CD4-positive, alpha-beta memory T cell (primary cell): ENCODE measurements around the gene ELMO1. TPM values are rescaled to one million over a fixed set of nuclear protein-coding genes. Genes with fewer than 3 reads are reported as not detected.
A peak's percentile ranks its signal among the peaks of the same experiment; 100 is the strongest.

Experiments
- CTCF ChIA-PET: fragments of 350-600 bp; sonication (Branson Sonifier 250); formaldehyde crosslinking; loops from one replicate; lab custom pipeline; 2021; ENCODE audit warnings: inconsistent platforms; ENCODE audit not compliant: partially characterized antibody; lab: Charles Lee
- POLR2A ChIA-PET: fragments of 350-600 bp; sonication (Branson Sonifier 250); formaldehyde crosslinking; loops from one replicate; lab custom pipeline; 2021; ENCODE audit not compliant: partially characterized antibody; lab: Charles Lee
- DNase-seq, 5 donors: peaks; one replicate each; pipeline versions ENCODE4 v3.0.0 to v3.0.0-alpha.2; 2020 to 2022; ENCODE audit warnings: mixed read lengths in 1 of 5
- H3K27ac ChIP-seq: one replicate; pipeline ENCODE4 v1.7.0; 2013; ENCODE audit warnings: low read depth, low read length
- H3K27me3 ChIP-seq: 2 replicates; pipeline ENCODE4 v1.7.0; 2013; ENCODE audit warnings: mild to moderate bottlenecking, low read length, moderate library complexity; ENCODE audit not compliant: insufficient read depth
- H3K36me3 ChIP-seq: 2 replicates; pipeline ENCODE4 v1.7.0; 2013; ENCODE audit warnings: mild to moderate bottlenecking, low read length, moderate library complexity; ENCODE audit not compliant: insufficient read depth
- H3K4me1 ChIP-seq: 2 replicates; pipeline ENCODE4 v1.7.0; 2013; ENCODE audit warnings: mild to moderate bottlenecking, low read length, moderate library complexity; ENCODE audit not compliant: insufficient read depth
- H3K4me3 ChIP-seq, 2 donors: one replicate each; pipeline ENCODE4 v1.7.0; 2013; ENCODE audit warnings: low read length in 2 of 2, mild to moderate bottlenecking in 1 of 2
- H3K9me3 ChIP-seq, 2 donors: one replicate each; pipeline ENCODE4 v1.7.0; 2013; ENCODE audit warnings: low read length in 2 of 2, control low read depth in 1 of 2; ENCODE audit not compliant: control insufficient read depth in 1 of 2
- H3K27ac Mint-ChIP-seq, 7 donors: one replicate each; pipeline ENCODE4 v1.8.0; 2020 to 2021; ENCODE audit warnings: mixed read lengths in 7 of 7, mild to moderate bottlenecking in 6 of 7, inconsistent platforms in 3 of 7, moderate library complexity in 3 of 7
- H3K27me3 Mint-ChIP-seq, 2 donors: one replicate each; pipeline ENCODE4 v1.8.0; 2020 to 2021; ENCODE audit warnings: mixed read lengths in 2 of 2
- H3K36me3 Mint-ChIP-seq, 2 donors: one replicate each; pipeline ENCODE4 v1.8.0; 2020 to 2021; ENCODE audit warnings: mixed read lengths in 2 of 2, inconsistent platforms in 1 of 2, mild to moderate bottlenecking in 1 of 2
- H3K4me1 Mint-ChIP-seq, 4 donors: one replicate each; pipeline ENCODE4 v1.8.0; 2020 to 2021; ENCODE audit warnings: mixed read lengths in 4 of 4, mild to moderate bottlenecking in 1 of 4
- H3K4me3 Mint-ChIP-seq, 8 donors: one replicate each; pipeline ENCODE4 v1.8.0; 2020 to 2021; ENCODE audit warnings: mixed read lengths in 8 of 8, mild to moderate bottlenecking in 7 of 8, moderate library complexity in 6 of 8, inconsistent platforms in 3 of 8
- H3K9me3 Mint-ChIP-seq, 8 donors: one replicate each; pipeline ENCODE4 v1.8.0; 2020 to 2021; ENCODE audit warnings: mixed read lengths in 8 of 8, mild to moderate bottlenecking in 5 of 8, inconsistent platforms in 3 of 8, moderate library complexity in 1 of 8
- intact Hi-C: fragments of 100-400 bp; cut with micrococcal nuclease; formaldehyde crosslinking; loops from one replicate; pipeline ENCODE4 v1.15.1; 2023
- polyA plus RNA-seq, 2 donors: library from polyadenylated mRNA; unstranded; fragments of 300-500 nt; fragmentation: Illumina TruSeq; gene quantifications; one replicate each; pipeline ENCODE4 v1.2.3, GENCODE V29; 2021
- total RNA-seq, 2 experiments: library from RNA; stranded (reverse); gene quantifications; one replicate each; pipeline ENCODE4 v1.2.3, GENCODE V29; 2021

The ELMO1 gene
- total and polyA plus RNA-seq, 4 experiments from 2014 or later, result 45.1 to 131 (median 111) TPM

DNA sequence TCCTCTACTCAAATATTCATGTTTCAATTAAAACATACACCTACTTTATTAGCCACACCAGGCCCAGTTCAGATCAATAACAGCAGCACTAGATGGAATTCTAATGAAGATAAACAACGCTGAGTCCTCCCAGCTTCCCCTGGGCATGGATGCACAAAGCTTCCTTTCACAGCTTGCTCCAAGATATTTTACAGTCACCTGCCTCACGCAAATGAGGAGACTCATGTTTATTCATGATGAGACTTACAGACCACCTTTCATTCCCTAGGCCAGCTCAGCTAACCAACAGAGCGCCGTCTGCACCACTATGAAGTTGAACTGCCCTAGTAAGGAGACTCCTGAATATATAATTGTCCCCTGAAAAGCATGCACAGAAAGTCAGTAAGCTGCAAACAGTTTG lies 441.4 kb downstream of the ELMO1 start:
- Histone ChIP-seq H3K36me3 (peaks cover 10% of the 10 kb centered on the region), H3K4me3 (no peak overlapping the region), H3K4me1 (no peaks in the 10 kb centered on the region), H3K27me3 (no peaks in the 10 kb centered on the region), H3K9me3 (no peaks in the 10 kb centered on the region), H3K27ac (no peak overlapping the region)
- H3K36me3 Mint-ChIP-seq, result peaks cover 55 to 70% of the 10 kb centered on the region in 2 donors
- peaks cover 0 to 4% (median 0%) of the 10 kb centered on the region in 8 donors for H3K9me3 Mint-ChIP-seq
- no peak for DNase-seq
- CTCF ChIA-PET, result interaction anchor here (2.5 kb wide), 1 partner anchor 20 kb away, joined by 9 read pairs; no protein-coding TSS in a partner anchor
- peak overlapping the region in 3 of 7 donors; percentile 7 to 75 (median 46) for H3K27ac Mint-ChIP-seq
- POLR2A ChIA-PET, result no interaction called here
- intact Hi-C loops, result no loop called here
- H3K4me3 Mint-ChIP-seq, result no peak overlapping the region
- H3K4me1 Mint-ChIP-seq, result peaks cover 0 to 13% (median 5%) of the 10 kb centered on the region in 4 donors
- H3K27me3 Mint-ChIP-seq, result no peaks in the 10 kb centered on the region

- Histone ChIP-seq H3K36me3 (peaks cover 5% of the 10 kb centered on the region), H3K4me3 (no peak overlapping the region), H3K4me1 (no peaks in the 10 kb centered on the region), H3K27me3 (no peaks in the 10 kb centered on the region), H3K9me3 (no peaks in the 10 kb centered on the region), H3K27ac (no peak overlapping the region)
- Mint-ChIP-seq H3K4me1 (peaks cover 0 to 13% (median 5%) of the 10 kb centered on the region in 4 donors), H3K27me3 (no peaks in the 10 kb centered on the region), H3K27ac (peak overlapping the region in 1 of 7 donors; percentile 75), H3K9me3 (peaks cover 0 to 4% (median 0%) of the 10 kb centered on the region in 8 donors), H3K36me3 (peaks cover 57 to 69% of the 10 kb centered on the region in 2 donors), H3K4me3 (no peak overlapping the region)
- ChIA-PET POLR2A (no interaction called here), CTCF (interaction anchor here (2.5 kb wide), 1 partner anchor 20 kb away, joined by 9 read pairs; no protein-coding TSS in a partner anchor)
- intact Hi-C loops, result no loop called here
- no peak for DNase-seq
These were observed 441.9 kb downstream of the ELMO1 start for GRCh38 chr7:37006764-37007163.

DNA sequence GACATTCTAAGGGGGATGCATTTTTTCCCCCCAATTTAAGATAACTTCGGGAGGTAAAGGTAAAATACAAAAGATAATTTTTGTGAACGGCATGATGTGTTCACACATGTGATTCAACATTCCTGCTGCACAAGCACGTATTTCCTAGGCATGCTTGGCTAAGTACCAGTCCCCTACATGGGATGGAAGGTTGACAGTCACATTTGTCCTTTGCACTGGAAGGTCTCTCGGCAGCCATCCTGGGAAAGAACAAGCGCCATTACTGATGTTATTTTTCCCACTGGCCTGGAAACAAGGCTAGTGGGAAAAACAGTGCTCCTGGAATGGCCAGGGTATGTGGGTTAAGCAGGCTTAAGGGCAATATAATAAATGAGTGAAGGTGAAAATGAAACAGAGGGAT lies 448.2 kb downstream of the ELMO1 start:
- Histone ChIP-seq H3K36me3 (peaks cover 4% of the 10 kb centered on the region), H3K9me3 (no peaks in the 10 kb centered on the region), H3K27me3 (no peaks in the 10 kb centered on the region), H3K27ac (no peak overlapping the region), H3K4me3 (no peak overlapping the region), H3K4me1 (no peaks in the 10 kb centered on the region)
- DNase-seq, result no peak
- POLR2A ChIA-PET, result no interaction called here
- Mint-ChIP-seq H3K4me3 (no peak overlapping the region), H3K27ac (peak overlapping the region in 2 of 7 donors; percentile 36 to 60), H3K27me3 (no peaks in the 10 kb centered on the region), H3K9me3 (peaks cover 0 to 4% (median 0%) of the 10 kb centered on the region in 8 donors), H3K4me1 (peaks cover 3 to 25% (median 9%) of the 10 kb centered on the region in 4 donors), H3K36me3 (peaks cover 42 to 43% of the 10 kb centered on the region in 2 donors)
- intact Hi-C loops, result no loop called here
- CTCF ChIA-PET, result interaction anchor here (0.7 to 5.4 kb wide), 2 partner anchors 13 to 15 kb away, joined by 4 to 37 read pairs; no protein-coding TSS in a partner anchor

- no peak overlapping the region for H3K27ac ChIP-seq
- CTCF ChIA-PET, result interaction anchor here (5.4 kb wide), 1 partner anchor 13 kb away, joined by 37 read pairs; no protein-coding TSS in a partner anchor
- H3K4me1 ChIP-seq, result no peaks in the 10 kb centered on the region
- peaks cover 3 to 26% (median 9%) of the 10 kb centered on the region in 4 donors for H3K4me1 Mint-ChIP-seq
- intact Hi-C loops, result no loop called here
- H3K36me3 Mint-ChIP-seq, result peaks cover 42 to 43% of the 10 kb centered on the region in 2 donors
- H3K36me3 ChIP-seq, result peaks cover 4% of the 10 kb centered on the region
- no peak overlapping the region for H3K4me3 Mint-ChIP-seq
- H3K9me3 Mint-ChIP-seq, result peaks cover 0 to 4% (median 0%) of the 10 kb centered on the region in 8 donors
- no peaks in the 10 kb centered on the region for H3K27me3 ChIP-seq
- no peaks in the 10 kb centered on the region for H3K9me3 ChIP-seq
- peak overlapping the region in 2 of 7 donors; percentile 52 to 60 for H3K27ac Mint-ChIP-seq
- POLR2A ChIA-PET, result no interaction called here
- H3K4me3 ChIP-seq, result no peak overlapping the region
- no peaks in the 10 kb centered on the region for H3K27me3 Mint-ChIP-seq
- no peak for DNase-seq
These were observed 448.8 kb downstream of the ELMO1 start for GRCh38 chr7:36999626-37000485.

DNA sequence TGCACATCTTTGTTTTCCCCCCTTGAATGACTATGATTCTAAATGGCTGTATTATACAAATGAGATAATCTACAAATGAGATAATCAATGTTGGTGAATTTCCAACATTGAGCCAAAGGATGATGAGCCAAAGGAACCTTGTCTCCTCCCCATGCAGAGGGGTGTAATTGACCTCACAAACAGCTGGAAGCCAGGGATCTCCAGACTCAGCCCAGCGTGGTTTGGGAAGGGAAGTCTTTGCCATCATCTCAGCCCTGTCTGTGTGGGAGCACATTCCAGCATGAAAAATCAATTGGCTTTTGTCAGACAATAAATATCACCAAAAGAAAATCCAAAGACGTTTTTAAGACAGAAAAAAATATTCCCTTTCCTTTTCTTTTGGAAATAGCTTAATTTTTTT lies 452.9 kb downstream of the ELMO1 start:
- Mint-ChIP-seq H3K27ac (peak overlapping the region in 1 of 7 donors; percentile 5), H3K27me3 (no peaks in the 10 kb centered on the region), H3K4me3 (no peak overlapping the region), H3K4me1 (peaks cover 14 to 21% (median 19%) of the 10 kb centered on the region in 4 donors), H3K36me3 (peaks cover 11% of the 10 kb centered on the region in 2 donors), H3K9me3 (no peaks in the 10 kb centered on the region)
- Histone ChIP-seq H3K9me3 (no peaks in the 10 kb centered on the region), H3K27ac (no peak overlapping the region), H3K27me3 (no peaks in the 10 kb centered on the region), H3K4me3 (no peak overlapping the region), H3K4me1 (no peaks in the 10 kb centered on the region), H3K36me3 (no peaks in the 10 kb centered on the region)
- ChIA-PET CTCF (interaction anchor here (0.8 to 5.4 kb wide), 4 partner anchors 8 to 203 kb away, joined by 3 to 37 read pairs (median 6); no protein-coding TSS in a partner anchor), POLR2A (no interaction called here)
- intact Hi-C loops, result no loop called here
- no peak for DNase-seq

DNA sequence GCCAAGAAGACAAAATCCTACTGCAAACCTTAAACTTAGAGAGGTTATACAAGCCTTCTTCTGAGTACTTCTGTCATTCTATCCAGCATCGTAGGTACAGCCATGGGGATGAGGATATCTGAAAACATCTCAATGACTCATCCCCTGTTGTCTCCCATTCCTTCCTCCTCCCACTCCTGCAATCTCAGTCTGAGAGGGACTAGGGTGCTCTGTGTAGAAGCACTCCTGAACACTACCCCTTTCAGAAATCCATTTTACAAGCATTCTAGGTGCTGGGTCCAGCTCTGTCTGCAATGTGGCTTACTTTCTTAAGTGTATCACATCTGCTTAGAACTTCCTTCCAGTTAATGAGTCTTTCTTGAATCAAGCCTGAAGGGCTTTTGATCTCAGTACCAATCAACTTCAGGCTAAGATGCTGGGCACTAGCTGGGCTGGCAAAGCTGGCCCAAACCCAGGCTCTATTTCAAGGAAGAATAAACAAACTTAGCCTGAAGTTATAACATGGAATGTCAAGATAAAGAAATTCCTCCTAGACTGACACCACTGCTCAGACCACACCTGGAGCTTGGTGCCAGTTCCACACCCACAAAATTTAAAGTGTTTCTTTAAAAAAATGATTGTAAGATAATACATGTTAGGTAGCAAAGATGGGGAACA lies 454.1 kb downstream of the ELMO1 start:
- Histone ChIP-seq H3K27me3 (no peaks in the 10 kb centered on the region), H3K4me1 (no peaks in the 10 kb centered on the region), H3K36me3 (no peaks in the 10 kb centered on the region), H3K4me3 (no peak overlapping the region), H3K9me3 (no peaks in the 10 kb centered on the region), H3K27ac (no peak overlapping the region)
- ChIA-PET POLR2A (no interaction called here), CTCF (interaction anchor here (1.7 kb wide), 1 partner anchor 11 kb away, joined by 5 read pairs; no protein-coding TSS in a partner anchor)
- intact Hi-C loops, result no loop called here
- Mint-ChIP-seq H3K36me3 (peaks cover 5 to 7% of the 10 kb centered on the region in 2 donors), H3K4me1 (peaks cover 10 to 21% (median 19%) of the 10 kb centered on the region in 4 donors), H3K9me3 (no peaks in the 10 kb centered on the region), H3K4me3 (no peak overlapping the region), H3K27ac (peak overlapping the region in 4 of 7 donors; percentile 3 to 83 (median 10)), H3K27me3 (no peaks in the 10 kb centered on the region)
- DNase-seq, result no peak
